T1000 (cell line): ENCODE measurements around the gene SYNGR3.

Source experiments
- DNase-seq: peaks from one replicate; lab custom pipeline; 2025; ENCODE audit warnings: mixed read lengths; lab: John Stamatoyannopoulos, UW

Gene SYNGR3

GRCh38 chr16:2042171-2042985 is 52.6 kb downstream of the SYNGR3 start:
- DNase-seq, result no peak

GRCh38 chr16:2042986-2043666 is 53.4 kb downstream of the SYNGR3 start:
- no peak for DNase-seq
